Breast epithelium (tissue), 4 donors: ENCODE measurements around the gene AGAP1. TPM values are rescaled to one million over a fixed set of nuclear protein-coding genes. Genes with fewer than 3 reads are reported as not detected.

Source experiments
- DNase-seq, 2 donors: peaks; one replicate each; pipeline ENCODE4 v3.0.0-alpha.2; 2019; ENCODE audit warnings: low spot score in 2 of 2
- H3K27ac ChIP-seq, 2 donors: fragments of 200-600 bp; sonication (generic) in 1 of 2; one replicate each; pipeline ENCODE4 v1.5.1; 2016 to 2019; ENCODE audit warnings: mild to moderate bottlenecking in 1 of 2
- H3K27me3 ChIP-seq, 2 donors: fragments of 200-600 bp; sonication (generic) in 1 of 2; one replicate each; pipeline versions ENCODE4 v1.5.1 to v1.6.0; 2017 to 2019; ENCODE audit warnings: control low read depth in 1 of 2, mild to moderate bottlenecking in 1 of 2
- H3K36me3 ChIP-seq: fragments of 200-600 bp; one replicate; pipeline ENCODE4 v1.5.1; 2019
- H3K4me1 ChIP-seq, 2 donors: fragments of 200-600 bp; sonication (generic); one replicate each; pipeline ENCODE4 v1.5.1; 2016 to 2019; ENCODE audit warnings: control low read depth in 1 of 2
- H3K4me3 ChIP-seq, 3 donors: fragments of 200-600 bp; sonication (generic); 1 replicate in 2 of 3; 2 replicates in 1 of 3; pipeline ENCODE4 v1.5.1; 2016 to 2019; ENCODE audit warnings: mild to moderate bottlenecking in 3 of 3, moderate library complexity in 2 of 3
- H3K9me3 ChIP-seq, 2 donors: fragments of 200-600 bp; sonication (generic) in 1 of 2; one replicate each; pipeline ENCODE4 v1.5.1; 2016 to 2019; ENCODE audit warnings: control low read depth in 1 of 2
- CTCF ChIP-seq, 3 donors: fragments of 450-650 bp; IDR thresholded peaks; one replicate each; pipeline ENCODE4 v1.5.1; 2016 to 2017; ENCODE audit warnings: antibody characterized with exemption in 3 of 3, mild to moderate bottlenecking in 3 of 3, moderate library complexity in 3 of 3
- POLR2A ChIP-seq: fragments of 450-650 bp; IDR thresholded peaks from one replicate; pipeline ENCODE4 v1.6.1; 2016; ENCODE audit warnings: antibody characterized with exemption, mild to moderate bottlenecking, moderate library complexity
- POLR2AphosphoS5 ChIP-seq, 3 donors: sonication (generic); formaldehyde crosslinking; IDR thresholded peaks; one replicate each; pipeline ENCODE4 v1.6.1; 2017; ENCODE audit warnings: antibody characterized with exemption in 3 of 3
- intact Hi-C: fragments of 100-400 bp; cut with DNase I; formaldehyde crosslinking; loops from one replicate; pipeline ENCODE4 v1.15.1; 2023; ENCODE audit warnings: low total_unique reads
- total RNA-seq, 3 donors: library from RNA; depleted of rRNA; stranded (reverse); fragments of >200 nt; gene quantifications; one replicate each; pipeline ENCODE4 v1.1.0, GENCODE V29; 2016

The AGAP1 gene
- total RNA-seq, 3 donors from 2014 or later = 19.7 to 27.1 (median 25.9) TPM

- Histone ChIP-seq H3K4me1 (no peaks in the 10 kb centered on the region), H3K4me3 (no peak overlapping the region), H3K9me3 (peaks cover 10 to 15% of the 10 kb centered on the region in 2 donors), H3K27me3 (peaks cover 0 to 11% of the 10 kb centered on the region in 2 donors), H3K27ac (no peak overlapping the region), H3K36me3 (no peaks in the 10 kb centered on the region)
- TF ChIP-seq POLR2AphosphoS5 (IDR thresholded peaks at IDR 0.05) (no peak), CTCF (IDR thresholded peaks at IDR 0.05) (no peak), POLR2A (no peak)
- intact Hi-C loops = no loop called here
- DNase-seq = no peak
These were observed 661.6 kb downstream of the AGAP1 start for GRCh38 chr2:236155406-236155805.

- intact Hi-C loops = no loop called here
- H3K4me1 ChIP-seq = no peaks in the 10 kb centered on the region
- no peak overlapping the region for H3K4me3 ChIP-seq
- H3K27ac ChIP-seq = no peak overlapping the region
- no peak for DNase-seq
- peaks cover 0 to 20% of the 10 kb centered on the region in 2 donors for H3K27me3 ChIP-seq
- H3K9me3 ChIP-seq = peaks cover 4 to 7% of the 10 kb centered on the region in 2 donors
- no peak for TF ChIP-seq CTCF (IDR thresholded peaks at IDR 0.05)
- no peak for TF ChIP-seq POLR2A
- TF ChIP-seq POLR2AphosphoS5 (IDR thresholded peaks at IDR 0.05) = no peak
- H3K36me3 ChIP-seq = no peaks in the 10 kb centered on the region
These were observed 662.4 kb downstream of the AGAP1 start for GRCh38 chr2:236156095-236156859.

GRCh38 chr2:236156860-236157194 is 663.0 kb downstream of the AGAP1 start:
- Histone ChIP-seq H3K36me3 (no peaks in the 10 kb centered on the region), H3K4me1 (no peaks in the 10 kb centered on the region), H3K9me3 (peaks cover 4 to 6% of the 10 kb centered on the region in 2 donors), H3K4me3 (no peak overlapping the region), H3K27ac (no peak overlapping the region), H3K27me3 (peaks cover 0 to 25% of the 10 kb centered on the region in 2 donors)
- no peak for DNase-seq
- intact Hi-C loops = no loop called here
- TF ChIP-seq POLR2AphosphoS5 (IDR thresholded peaks at IDR 0.05) (no peak), CTCF (IDR thresholded peaks at IDR 0.05) (no peak), POLR2A (no peak)

GRCh38 chr2:236157366-236157765 is 663.5 kb downstream of the AGAP1 start:
- Histone ChIP-seq H3K36me3 (no peaks in the 10 kb centered on the region), H3K4me3 (no peak overlapping the region), H3K27ac (no peak overlapping the region), H3K9me3 (peaks cover 3 to 4% of the 10 kb centered on the region in 2 donors), H3K4me1 (no peaks in the 10 kb centered on the region), H3K27me3 (peaks cover 0 to 28% of the 10 kb centered on the region in 2 donors)
- no peak for TF ChIP-seq POLR2AphosphoS5 (IDR thresholded peaks at IDR 0.05)
- TF ChIP-seq POLR2A = no peak
- no peak for TF ChIP-seq CTCF (IDR thresholded peaks at IDR 0.05)
- DNase-seq = no peak
- intact Hi-C loops = no loop called here

- no peaks in the 10 kb centered on the region for H3K9me3 ChIP-seq
- DNase-seq = no peak
- intact Hi-C loops = no loop called here
- no peak overlapping the region for H3K4me3 ChIP-seq
- no peaks in the 10 kb centered on the region for H3K36me3 ChIP-seq
- no peaks in the 10 kb centered on the region for H3K4me1 ChIP-seq
- no peak for TF ChIP-seq CTCF (IDR thresholded peaks at IDR 0.05)
- TF ChIP-seq POLR2A = no peak
- no peak for TF ChIP-seq POLR2AphosphoS5 (IDR thresholded peaks at IDR 0.05)
- H3K27me3 ChIP-seq = peaks cover 0 to 34% of the 10 kb centered on the region in 2 donors
- no peak overlapping the region for H3K27ac ChIP-seq
These were observed 664.1 kb downstream of the AGAP1 start for GRCh38 chr2:236157815-236158498.
